ENCODE results near the gene SNAP47.

DNA sequence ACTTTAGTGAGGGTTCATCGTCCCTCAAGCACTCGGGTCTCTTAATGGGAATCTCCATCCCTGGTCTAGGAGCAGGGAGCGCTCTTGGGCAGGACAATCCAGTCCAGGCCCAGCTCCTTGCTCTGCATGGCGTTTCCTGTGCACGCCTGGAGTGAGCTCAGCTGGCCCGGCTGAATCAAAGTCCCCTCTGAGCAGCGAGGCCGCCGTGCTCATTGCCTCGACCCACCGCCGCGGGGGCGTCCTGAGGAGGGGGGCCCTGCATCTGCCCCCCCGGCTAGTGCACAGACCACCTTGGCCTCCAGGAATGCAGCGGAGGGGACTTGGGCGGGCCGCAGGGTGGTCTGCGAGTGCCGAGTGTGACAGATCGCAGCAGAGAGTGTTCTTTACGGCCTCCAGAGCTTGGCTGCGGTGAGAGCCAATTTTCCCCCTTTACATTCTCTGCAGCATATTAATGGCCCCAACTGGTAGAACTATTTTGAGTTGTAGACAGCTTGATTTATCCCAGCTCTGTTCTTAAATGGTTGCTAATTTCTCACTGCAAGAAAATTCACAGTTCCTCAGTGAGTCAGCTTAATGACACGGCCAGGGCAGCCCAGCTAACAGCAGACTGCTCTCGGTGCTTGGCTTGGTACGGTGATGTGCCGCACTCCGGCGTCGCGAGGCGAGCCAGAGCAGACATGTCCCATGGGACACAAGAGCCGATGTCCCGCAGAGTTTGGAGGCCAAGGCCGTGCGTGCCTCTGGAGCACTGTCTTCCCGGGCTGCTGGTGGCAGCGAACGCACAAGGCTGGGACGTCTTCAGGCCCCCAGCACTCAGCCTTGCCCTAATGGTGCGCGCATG is 39.8 kb downstream of the SNAP47 start:
- TF ChIP-seq MAFK (IDR thresholded peaks at IDR 0.05; ENCODE audit: partially characterized antibody) (no peak), HDAC2 (IDR thresholded peaks at IDR 0.05) (no peak), RNF2 (IDR thresholded peaks at IDR 0.05; ENCODE audit: borderline replicate concordance, low read depth) (no peak), KDM1A (IDR thresholded peaks at IDR 0.05; ENCODE audit: low read depth) (no peak), EP300 (IDR thresholded peaks at IDR 0.05) (no peak)
- TF ChIP-seq, protein P1, sequence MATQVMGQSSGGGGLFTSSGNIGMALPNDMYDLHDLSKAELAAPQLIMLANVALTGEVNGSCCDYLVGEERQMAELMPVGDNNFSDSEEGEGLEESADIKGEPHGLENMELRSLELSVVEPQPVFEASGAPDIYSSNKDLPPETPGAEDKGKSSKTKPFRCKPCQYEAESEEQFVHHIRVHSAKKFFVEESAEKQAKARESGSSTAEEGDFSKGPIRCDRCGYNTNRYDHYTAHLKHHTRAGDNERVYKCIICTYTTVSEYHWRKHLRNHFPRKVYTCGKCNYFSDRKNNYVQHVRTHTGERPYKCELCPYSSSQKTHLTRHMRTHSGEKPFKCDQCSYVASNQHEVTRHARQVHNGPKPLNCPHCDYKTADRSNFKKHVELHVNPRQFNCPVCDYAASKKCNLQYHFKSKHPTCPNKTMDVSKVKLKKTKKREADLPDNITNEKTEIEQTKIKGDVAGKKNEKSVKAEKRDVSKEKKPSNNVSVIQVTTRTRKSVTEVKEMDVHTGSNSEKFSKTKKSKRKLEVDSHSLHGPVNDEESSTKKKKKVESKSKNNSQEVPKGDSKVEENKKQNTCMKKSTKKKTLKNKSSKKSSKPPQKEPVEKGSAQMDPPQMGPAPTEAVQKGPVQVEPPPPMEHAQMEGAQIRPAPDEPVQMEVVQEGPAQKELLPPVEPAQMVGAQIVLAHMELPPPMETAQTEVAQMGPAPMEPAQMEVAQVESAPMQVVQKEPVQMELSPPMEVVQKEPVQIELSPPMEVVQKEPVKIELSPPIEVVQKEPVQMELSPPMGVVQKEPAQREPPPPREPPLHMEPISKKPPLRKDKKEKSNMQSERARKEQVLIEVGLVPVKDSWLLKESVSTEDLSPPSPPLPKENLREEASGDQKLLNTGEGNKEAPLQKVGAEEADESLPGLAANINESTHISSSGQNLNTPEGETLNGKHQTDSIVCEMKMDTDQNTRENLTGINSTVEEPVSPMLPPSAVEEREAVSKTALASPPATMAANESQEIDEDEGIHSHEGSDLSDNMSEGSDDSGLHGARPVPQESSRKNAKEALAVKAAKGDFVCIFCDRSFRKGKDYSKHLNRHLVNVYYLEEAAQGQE (IDR thresholded peaks at IDR 0.05) = no peak
- TF ChIP-seq, protein P2, sequence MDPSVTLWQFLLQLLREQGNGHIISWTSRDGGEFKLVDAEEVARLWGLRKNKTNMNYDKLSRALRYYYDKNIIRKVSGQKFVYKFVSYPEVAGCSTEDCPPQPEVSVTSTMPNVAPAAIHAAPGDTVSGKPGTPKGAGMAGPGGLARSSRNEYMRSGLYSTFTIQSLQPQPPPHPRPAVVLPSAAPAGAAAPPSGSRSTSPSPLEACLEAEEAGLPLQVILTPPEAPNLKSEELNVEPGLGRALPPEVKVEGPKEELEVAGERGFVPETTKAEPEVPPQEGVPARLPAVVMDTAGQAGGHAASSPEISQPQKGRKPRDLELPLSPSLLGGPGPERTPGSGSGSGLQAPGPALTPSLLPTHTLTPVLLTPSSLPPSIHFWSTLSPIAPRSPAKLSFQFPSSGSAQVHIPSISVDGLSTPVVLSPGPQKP (IDR thresholded peaks at IDR 0.05; ENCODE audit: low read depth, low read length) = no peak
